HG03575 (cell line): ENCODE results near the gene MARCOL.

Experiments
- ATAC-seq: cut with Tn5 transposase; IDR thresholded peaks from one replicate; pipeline ENCODE4 v1.9.1; 2021; ENCODE audit not compliant: unreplicated experiment, insufficient number of reproducible peaks, low FRiP score; ENCODE audit errors: extremely low read depth

Gene MARCOL

GRCh38 chr5:148238418-148238794, at the start of gene MARCOL:
Gene MARCOL (plus strand): TSS chr5:148238525. CDS start chr5:148238598, 73 bp downstream.
- ATAC-seq = no peak

GRCh38 chr5:148191010-148191409, 47.3 kb upstream of the MARCOL start:
- no peak for ATAC-seq

GRCh38 chr5:148193202-148193601, 45.1 kb upstream of the MARCOL start:
- ATAC-seq = no peak

GRCh38 chr5:148201151-148201550, 37.2 kb upstream of the MARCOL start:
- no peak for ATAC-seq

GRCh38 chr5:148202531-148203203, 35.7 kb upstream of the MARCOL start, which contains the start of gene SPINK6:
Gene SPINK6 (plus strand): TSS chr5:148203042. CDS start chr5:148203097, 55 bp downstream.
- no peak for ATAC-seq

DNA sequence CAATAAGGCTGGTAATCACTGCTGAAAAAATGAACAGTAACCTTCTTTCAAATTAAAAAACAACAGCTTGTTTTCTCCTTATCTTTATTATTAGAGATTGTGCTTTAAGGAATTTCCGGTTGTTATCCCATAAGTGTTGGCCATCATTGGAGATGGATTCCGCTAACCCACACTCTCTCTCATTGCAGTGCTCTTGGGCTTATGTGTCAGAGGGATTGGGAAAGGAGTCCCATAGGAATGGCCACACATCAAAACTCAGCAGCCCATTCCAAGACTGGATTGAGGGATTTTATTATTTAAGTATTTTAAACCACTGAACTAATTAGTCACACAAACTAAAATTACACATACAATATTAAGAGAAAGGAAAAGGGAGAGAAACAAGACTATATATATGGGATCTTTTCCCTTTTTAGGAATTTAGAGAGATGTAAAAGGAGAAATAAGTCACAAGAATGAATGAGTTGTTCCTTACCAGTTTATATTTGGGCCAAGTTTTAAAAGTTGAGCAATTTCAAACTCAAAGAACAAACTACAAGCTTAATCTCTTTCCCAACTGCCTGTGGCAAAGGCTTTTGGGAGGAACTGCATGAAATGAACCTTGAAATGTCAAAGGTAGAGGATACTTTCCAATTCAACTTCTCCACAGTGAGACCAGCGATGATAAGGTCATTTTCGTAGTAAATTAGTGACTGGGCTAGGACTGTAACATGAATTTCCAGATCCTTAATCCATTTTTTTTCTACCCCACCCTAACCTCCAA, 33.1 kb upstream of the MARCOL start:
- no peak for ATAC-seq

GRCh38 chr5:148205865-148206264, 32.5 kb upstream of the MARCOL start:
- ATAC-seq = no peak

- ATAC-seq = no peak
Observed at GRCh38 chr5:148206620-148207019, 31.7 kb upstream of the MARCOL start.

DNA sequence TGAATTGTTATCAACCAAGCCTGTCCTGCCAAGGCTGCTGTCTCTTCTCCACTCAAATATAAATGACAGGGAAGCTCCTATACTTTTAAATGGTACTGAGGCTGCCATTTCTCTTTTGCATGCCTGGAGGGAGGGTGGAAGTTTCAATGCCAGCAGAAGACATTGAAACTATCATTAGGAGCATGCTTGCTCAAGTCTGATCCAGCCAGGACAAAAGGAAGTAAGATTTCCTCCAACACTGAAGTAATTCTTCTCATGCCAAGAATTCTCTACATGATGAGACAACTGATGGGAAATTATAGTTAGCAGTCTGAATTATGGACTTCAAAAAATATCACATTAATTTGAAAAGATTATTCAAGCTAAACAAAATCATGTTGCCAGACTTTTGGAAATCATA, 30.1 kb upstream of the MARCOL start:
- ATAC-seq = no peak

DNA sequence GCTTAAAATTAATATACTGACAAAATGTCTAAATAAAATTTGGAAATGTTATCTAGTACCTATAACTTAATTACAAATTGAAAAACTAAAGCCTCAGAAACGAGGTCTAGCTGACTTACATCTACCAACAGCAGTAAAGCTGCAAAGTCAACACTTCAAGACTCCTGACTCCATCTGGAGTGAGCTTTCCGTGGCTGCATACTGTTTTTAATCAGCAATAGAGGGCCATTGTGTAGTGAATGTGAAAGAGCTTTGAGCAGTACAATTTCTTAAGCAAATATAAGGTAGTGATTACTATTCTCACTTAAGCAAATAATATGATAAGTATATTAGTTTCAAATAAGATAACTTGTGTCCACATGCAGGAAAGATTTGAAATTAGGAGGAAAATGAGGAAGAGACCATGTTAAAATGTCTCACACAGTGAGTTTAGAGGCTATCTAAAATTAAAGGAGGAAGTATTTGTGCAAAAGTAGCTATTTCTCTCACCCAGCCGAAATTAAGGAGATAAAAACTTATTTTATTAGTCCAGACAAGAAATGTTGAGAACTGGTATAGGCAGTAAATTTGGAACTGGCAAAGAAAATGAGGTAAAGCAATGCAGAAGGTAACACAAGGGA, 29.1 kb upstream of the MARCOL start:
- ATAC-seq = no peak

DNA sequence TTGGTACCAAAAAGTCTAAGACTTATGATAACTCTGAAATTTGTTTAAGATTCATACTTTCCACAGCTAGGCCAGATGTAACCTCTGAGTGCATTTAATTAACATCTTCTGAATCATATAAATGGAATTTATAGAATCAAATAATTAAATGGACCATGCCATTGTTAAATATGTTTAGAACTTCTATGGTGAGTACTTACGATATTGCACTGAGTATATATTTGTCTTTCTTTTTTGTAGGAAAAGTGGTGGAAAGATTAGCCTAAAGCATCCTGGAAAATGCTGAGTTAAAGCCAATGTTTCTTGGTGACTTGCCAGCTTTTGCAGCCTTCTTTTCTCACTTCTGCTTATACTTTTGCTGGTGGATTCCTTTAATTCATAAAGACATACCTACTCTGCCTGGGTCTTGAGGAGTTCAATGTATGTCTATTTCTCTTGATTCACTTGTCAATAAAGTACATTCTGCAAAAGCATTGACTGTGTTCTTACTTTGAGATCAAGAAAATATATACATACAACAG, 23.6 kb upstream of the MARCOL start:
- no peak for ATAC-seq

GRCh38 chr5:148221508-148221907, 16.8 kb upstream of the MARCOL start:
- ATAC-seq = no peak

DNA sequence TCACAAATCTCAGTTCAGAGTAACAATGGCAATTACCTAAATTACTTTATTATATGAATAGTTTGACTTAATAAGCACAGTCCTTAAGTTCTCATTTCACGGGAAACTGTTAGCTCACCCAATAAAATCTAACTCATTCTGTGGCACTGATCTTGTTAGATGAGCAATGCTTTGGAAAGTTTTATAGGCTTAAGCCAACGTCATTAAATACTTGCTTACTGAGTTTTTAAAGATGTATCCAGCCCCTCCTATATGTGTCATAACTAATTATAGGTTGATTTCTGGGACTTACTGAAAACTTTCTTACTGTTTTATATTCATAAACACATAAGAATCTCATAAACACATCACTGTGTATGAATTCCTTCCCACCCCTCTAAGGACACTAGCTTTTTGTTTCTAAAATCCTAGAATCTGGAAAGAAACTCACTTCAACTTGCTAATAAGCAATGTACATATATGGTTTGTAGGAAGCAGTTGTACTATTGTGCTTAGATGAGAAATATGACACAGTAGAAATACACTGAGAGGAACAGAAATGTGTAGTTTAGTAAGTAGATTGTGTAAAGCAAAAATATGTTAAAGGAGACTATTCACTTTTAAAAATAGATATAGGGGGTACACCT, 14.1 kb upstream of the MARCOL start:
- no peak for ATAC-seq

GRCh38 chr5:148228392-148228984, 9.8 kb upstream of the MARCOL start:
- ATAC-seq = no peak

DNA sequence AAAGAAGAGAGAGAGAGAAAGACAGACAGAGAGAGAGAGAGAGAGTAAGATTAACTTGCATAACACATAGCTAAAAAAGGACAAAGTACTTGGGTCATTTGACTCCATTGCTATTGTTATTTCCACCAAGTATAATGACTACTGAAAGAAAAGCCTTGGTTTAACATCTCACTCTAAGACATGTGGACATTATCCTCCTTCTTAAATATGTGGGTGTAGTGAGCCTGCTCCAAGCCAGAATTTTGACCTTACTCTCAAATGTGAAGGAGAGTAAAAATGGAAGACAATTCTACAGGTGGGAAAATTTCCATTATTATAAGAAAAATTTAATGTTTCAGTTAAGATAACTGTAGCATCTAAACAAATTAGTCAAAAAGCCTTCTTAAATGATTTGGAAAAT, 8.5 kb upstream of the MARCOL start:
- no peak for ATAC-seq

DNA sequence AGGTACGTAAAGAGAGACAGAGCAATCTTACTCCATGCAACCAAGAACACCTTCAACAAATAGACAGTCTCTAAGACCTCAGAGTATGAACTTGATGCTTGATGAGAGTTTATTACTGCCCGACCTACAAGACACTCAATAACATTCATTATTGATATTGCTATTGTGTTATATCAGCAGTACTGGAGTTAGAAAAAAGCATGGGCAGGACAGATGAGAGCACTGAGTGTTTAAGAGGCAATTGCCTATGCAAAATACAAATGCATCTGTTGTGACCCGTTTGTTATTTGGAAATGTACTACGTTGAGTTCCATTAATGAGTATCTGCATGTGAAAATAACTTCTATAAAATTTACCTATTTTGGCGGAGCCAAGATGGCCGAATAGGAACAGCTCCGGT, 8.1 kb upstream of the MARCOL start:
- no peak for ATAC-seq

- no peak for ATAC-seq
Observed at GRCh38 chr5:148237785-148238417, 424 bp upstream of the MARCOL start.

- no peak for ATAC-seq
Observed at GRCh38 chr5:148248894-148249293, 10.6 kb downstream of the MARCOL start.

GRCh38 chr5:148255456-148255855, 17.1 kb downstream of the MARCOL start:
- no peak for ATAC-seq
